Progenitor cell of endocrine pancreas (in vitro differentiated cells): ENCODE results near the gene LCE3B. TPM values are rescaled to one million over a fixed set of nuclear protein-coding genes. Genes with fewer than 3 reads are reported as not detected.

Source experiments
- DNase-seq: peaks from one replicate; pipeline ENCODE4 v3.0.0; 2021; ENCODE audit warnings: low spot score; ENCODE audit not compliant: unreplicated experiment
- H3K27ac Mint-ChIP-seq: 2 replicates; pipeline ENCODE4 v1.8.0; 2021; ENCODE audit warnings: mild to moderate bottlenecking, moderate library complexity, mixed read lengths
- H3K27me3 Mint-ChIP-seq: 2 replicates; pipeline ENCODE4 v1.8.0; 2021; ENCODE audit warnings: mixed read lengths
- H3K36me3 Mint-ChIP-seq: 2 replicates; pipeline ENCODE4 v1.8.0; 2022; ENCODE audit warnings: mixed read lengths; ENCODE audit not compliant: insufficient read depth
- H3K4me1 Mint-ChIP-seq: 2 replicates; pipeline ENCODE4 v1.8.0; 2021; ENCODE audit warnings: low read depth, mixed read lengths
- H3K4me3 Mint-ChIP-seq: 2 replicates; pipeline ENCODE4 v1.8.0; 2021; ENCODE audit warnings: low read depth, mild to moderate bottlenecking, moderate library complexity, mixed read lengths
- H3K9me3 Mint-ChIP-seq: 2 replicates; pipeline ENCODE4 v1.8.0; 2021; ENCODE audit warnings: low read depth, mixed read lengths
- total RNA-seq: library from RNA; stranded (reverse); gene quantifications from 2 replicates; pipeline ENCODE4 v1.2.1, GENCODE V29; 2021
- TF ChIP-seq, protein P1 (sequence below): fragments of 200-600 bp; sonication (generic); IDR thresholded peaks from one replicate; pipeline ENCODE4 v1.5.0; 2021; ENCODE audit warnings: antibody characterized with exemption, mild to moderate bottlenecking; ENCODE audit not compliant: unreplicated experiment

LCE3B gene
- total RNA-seq, 1 donor from 2014 or later: not detected

GRCh38 chr1:152621993-152622392, 8.4 kb downstream of the LCE3B start:
- Mint-ChIP-seq H3K27me3 (no peaks in the 10 kb centered on the region), H3K9me3 (peaks cover 62% of the 10 kb centered on the region), H3K27ac (no peak overlapping the region), H3K36me3 (peaks cover 7% of the 10 kb centered on the region), H3K4me3 (no peak overlapping the region), H3K4me1 (no peaks in the 10 kb centered on the region)
- DNase-seq: no peak
- TF ChIP-seq, protein P1, sequence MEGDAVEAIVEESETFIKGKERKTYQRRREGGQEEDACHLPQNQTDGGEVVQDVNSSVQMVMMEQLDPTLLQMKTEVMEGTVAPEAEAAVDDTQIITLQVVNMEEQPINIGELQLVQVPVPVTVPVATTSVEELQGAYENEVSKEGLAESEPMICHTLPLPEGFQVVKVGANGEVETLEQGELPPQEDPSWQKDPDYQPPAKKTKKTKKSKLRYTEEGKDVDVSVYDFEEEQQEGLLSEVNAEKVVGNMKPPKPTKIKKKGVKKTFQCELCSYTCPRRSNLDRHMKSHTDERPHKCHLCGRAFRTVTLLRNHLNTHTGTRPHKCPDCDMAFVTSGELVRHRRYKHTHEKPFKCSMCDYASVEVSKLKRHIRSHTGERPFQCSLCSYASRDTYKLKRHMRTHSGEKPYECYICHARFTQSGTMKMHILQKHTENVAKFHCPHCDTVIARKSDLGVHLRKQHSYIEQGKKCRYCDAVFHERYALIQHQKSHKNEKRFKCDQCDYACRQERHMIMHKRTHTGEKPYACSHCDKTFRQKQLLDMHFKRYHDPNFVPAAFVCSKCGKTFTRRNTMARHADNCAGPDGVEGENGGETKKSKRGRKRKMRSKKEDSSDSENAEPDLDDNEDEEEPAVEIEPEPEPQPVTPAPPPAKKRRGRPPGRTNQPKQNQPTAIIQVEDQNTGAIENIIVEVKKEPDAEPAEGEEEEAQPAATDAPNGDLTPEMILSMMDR: no peak

- peaks cover 65% of the 10 kb centered on the region for H3K9me3 Mint-ChIP-seq
- DNase-seq: no peak
- peaks cover 7% of the 10 kb centered on the region for H3K36me3 Mint-ChIP-seq
- no peak within 1 kb of the TSS for H3K4me3 Mint-ChIP-seq
- TF ChIP-seq, protein P1: no peak
- no peaks in the 10 kb centered on the region for H3K27me3 Mint-ChIP-seq
- H3K4me1 Mint-ChIP-seq: no peaks in the 10 kb centered on the region
- no peak within 1 kb of the TSS for H3K27ac Mint-ChIP-seq
Measured at GRCh38 chr1:152622803-152623202, 9.2 kb downstream of the LCE3B start, which contains the start of gene LCE3A. Gene LCE3A (minus strand): TSS chr1:152623103. CDS start chr1:152623103, 0 bp downstream.

DNA sequence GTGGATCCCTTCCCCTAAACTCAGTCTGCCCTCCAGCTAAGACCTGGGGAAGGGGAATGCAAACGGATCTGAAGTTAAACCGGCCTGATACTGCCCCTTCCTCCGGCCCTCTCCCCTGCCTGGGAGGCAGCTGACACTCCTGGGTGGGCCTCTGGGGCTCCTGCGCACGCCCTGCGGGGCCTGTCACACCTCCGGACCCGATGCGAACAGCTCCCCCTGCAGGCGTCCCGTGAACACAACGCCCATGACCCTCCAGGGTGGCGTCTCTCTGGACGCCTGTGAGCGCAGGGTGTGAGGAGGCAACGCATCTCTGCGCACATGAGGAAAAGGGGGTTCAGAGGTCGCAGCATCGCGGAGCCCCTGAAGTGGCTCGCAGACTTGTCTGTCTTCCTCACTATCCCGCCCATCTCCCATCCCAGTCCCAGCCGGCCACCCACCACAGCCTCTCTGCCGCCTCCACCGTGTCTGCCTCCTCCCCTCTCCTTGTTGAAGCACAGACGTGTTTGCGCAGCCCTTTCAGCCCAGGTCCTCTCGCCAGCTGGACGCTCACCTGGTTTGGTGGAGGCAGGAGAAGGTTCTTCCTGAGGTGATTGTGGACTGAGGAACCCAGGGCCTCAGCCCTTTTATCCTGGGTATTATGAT, 9.7 kb downstream of the LCE3B start:
- H3K27me3 Mint-ChIP-seq: no peaks in the 10 kb centered on the region
- no peak for DNase-seq
- peaks cover 7% of the 10 kb centered on the region for H3K36me3 Mint-ChIP-seq
- H3K9me3 Mint-ChIP-seq: peaks cover 66% of the 10 kb centered on the region
- no peak overlapping the region for H3K27ac Mint-ChIP-seq
- H3K4me3 Mint-ChIP-seq: no peak overlapping the region
- no peaks in the 10 kb centered on the region for H3K4me1 Mint-ChIP-seq
- TF ChIP-seq, protein P1: no peak

DNA sequence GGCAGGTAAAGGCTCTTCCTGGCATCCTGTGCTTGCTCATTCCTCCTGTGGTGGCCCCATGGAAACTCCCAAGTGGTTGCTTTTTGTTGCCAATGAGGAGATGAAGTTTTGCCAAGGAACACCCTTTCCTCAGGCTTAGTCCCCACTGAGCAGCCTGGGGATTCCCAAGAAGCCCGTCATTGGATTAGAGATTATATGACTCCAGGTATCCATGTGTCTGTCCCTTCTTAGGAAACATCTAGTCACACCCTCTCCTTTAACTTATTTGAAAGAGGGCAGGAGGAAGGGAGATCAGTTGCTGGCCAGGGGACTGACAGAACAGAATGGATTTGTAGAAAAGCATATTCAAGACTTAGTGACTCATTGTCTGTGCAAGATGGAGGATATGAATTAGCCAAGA, 13.1 kb downstream of the LCE3B start:
- TF ChIP-seq, protein P1: no peak
- no peak for DNase-seq
- H3K4me1 Mint-ChIP-seq: no peaks in the 10 kb centered on the region
- H3K27ac Mint-ChIP-seq: no peak overlapping the region
- peaks cover 64% of the 10 kb centered on the region for H3K9me3 Mint-ChIP-seq
- no peaks in the 10 kb centered on the region for H3K27me3 Mint-ChIP-seq
- H3K36me3 Mint-ChIP-seq: peaks cover 8% of the 10 kb centered on the region
- H3K4me3 Mint-ChIP-seq: no peak overlapping the region

- Mint-ChIP-seq H3K27me3 (no peaks in the 10 kb centered on the region), H3K36me3 (peaks cover 5% of the 10 kb centered on the region), H3K4me1 (no peaks in the 10 kb centered on the region), H3K27ac (no peak overlapping the region), H3K4me3 (no peak overlapping the region), H3K9me3 (peaks cover 75% of the 10 kb centered on the region)
- TF ChIP-seq, protein P1: no peak
- no peak for DNase-seq
Measured at GRCh38 chr1:152630596-152630995, 17.0 kb downstream of the LCE3B start.
